Measurements from ENCODE around the gene PFN4.
A peak's percentile ranks its signal among the peaks of the same experiment; 100 is the strongest.
"Not testable (repeated sequence)": the region's sequence is repeated elsewhere in the genome, so short reads cannot be mapped to it uniquely, and the experiment has no call there.

PFN4 gene

GRCh38 chr2:24110660-24111303, 12.4 kb downstream of the PFN4 start:
- no peak for DNase-seq

- not testable (repeated sequence) for DNase-seq
Measured at GRCh38 chr2:24109431-24109830, 13.7 kb downstream of the PFN4 start.

GRCh38 chr2:24107336-24107735, 15.8 kb downstream of the PFN4 start:
- DNase-seq, result no peak

- no peak for DNase-seq
Measured at GRCh38 chr2:24106786-24107185, 16.3 kb downstream of the PFN4 start.

GRCh38 chr2:24105816-24106215, 17.3 kb downstream of the PFN4 start:
- DNase-seq, result no peak

GRCh38 chr2:24104906-24105305, 18.2 kb downstream of the PFN4 start:
- DNase-seq, result no peak

GRCh38 chr2:24104110-24104650, 19.0 kb downstream of the PFN4 start:
- no peak for DNase-seq

GRCh38 chr2:24102677-24103076, 20.5 kb downstream of the PFN4 start:
- no peak for DNase-seq

- DNase-seq, result no peak
Measured at GRCh38 chr2:24101992-24102391, 21.1 kb downstream of the PFN4 start.

- DNase-seq, result not testable (repeated sequence)
Measured at GRCh38 chr2:24100732-24101131, 22.4 kb downstream of the PFN4 start.

- not testable (repeated sequence) for DNase-seq
Measured at GRCh38 chr2:24095171-24095677, 27.9 kb downstream of the PFN4 start.

- DNase-seq, result not testable (repeated sequence)
Measured at GRCh38 chr2:24093270-24093669, 29.9 kb downstream of the PFN4 start.

GRCh38 chr2:24088821-24089359, 34.2 kb downstream of the PFN4 start:
- no peak for DNase-seq

- no peak for DNase-seq
Measured at GRCh38 chr2:24087032-24087431, 36.1 kb downstream of the PFN4 start.

- no peak for DNase-seq
Measured at GRCh38 chr2:24086241-24086640, 36.9 kb downstream of the PFN4 start.

- no peak for DNase-seq
Measured at GRCh38 chr2:24085200-24085489, 38.0 kb downstream of the PFN4 start.

GRCh38 chr2:24084386-24085199, 38.5 kb downstream of the PFN4 start, which contains the start of gene TP53I3:
Gene TP53I3 (minus strand): TSS chr2:24084834. CDS start chr2:24084326, 508 bp downstream.
- peak; percentile 83 for DNase-seq

- peak; percentile 92 for DNase-seq
Measured at GRCh38 chr2:24083567-24084385, 39.4 kb downstream of the PFN4 start.

GRCh38 chr2:24082787-24083566, 40.2 kb downstream of the PFN4 start:
- DNase-seq, result no peak

GRCh38 chr2:24080701-24081100, 42.4 kb downstream of the PFN4 start:
- DNase-seq, result peak; percentile 83

- no peak for DNase-seq
Measured at GRCh38 chr2:24077879-24078278, 45.3 kb downstream of the PFN4 start.

- peak; percentile 38 for DNase-seq
Measured at GRCh38 chr2:24077535-24077877, 45.6 kb downstream of the PFN4 start.

Data from DMS79 treated with DMSO at 0.1 percent for 48 hours (cell line).